HepG2 (cell line): ENCODE results near the gene ZFPL1. TPM values are rescaled to one million over a fixed set of nuclear protein-coding genes. Genes with fewer than 3 reads are reported as not detected.

Source experiments
- ARID4A ChIP-seq: sonication (generic); formaldehyde crosslinking; IDR thresholded peaks from 2 replicates; pipeline ENCODE4 v1.5.0; 2020; ENCODE audit warnings: mild to moderate bottlenecking, missing genetic modification reagents, borderline replicate concordance
- GATA4 ChIP-seq: sonication (generic); IDR thresholded peaks from 2 replicates; pipeline ENCODE4 v1.6.1; 2016; ENCODE audit warnings: antibody characterized with exemption, low read depth, borderline replicate concordance
- HBP1 ChIP-seq: IDR thresholded peaks from 2 replicates; pipeline ENCODE4 v1.6.1; 2016; ENCODE audit warnings: low read depth, control low read depth
- HOXD1 ChIP-seq: sonication (generic); formaldehyde crosslinking; IDR thresholded peaks from 2 replicates; pipeline ENCODE4 v1.5.0; 2020; ENCODE audit warnings: missing genetic modification reagents
- IRF2 ChIP-seq: IDR thresholded peaks from 2 replicates; pipeline ENCODE4 v1.6.1; 2018; ENCODE audit warnings: missing genetic modification reagents, missing compliant biosample characterization
- MXI1 ChIP-seq: IDR thresholded peaks from 3 replicates; pipeline ENCODE4 v1.6.1; 2012; ENCODE audit warnings: low read depth, low read length, inconsistent platforms, borderline replicate concordance
- PITX1 ChIP-seq: sonication (generic); formaldehyde crosslinking; IDR thresholded peaks from 2 replicates; pipeline ENCODE4 v1.5.1; 2020; ENCODE audit warnings: mild to moderate bottlenecking, missing genetic modification reagents
- RNF2 ChIP-seq: fragments of 450-650 bp; conservative IDR thresholded peaks from 2 replicates; pipeline ENCODE4 v1.6.1; 2016; ENCODE audit warnings: low read depth
- SMYD3 ChIP-seq: sonication (generic); formaldehyde crosslinking; IDR thresholded peaks from 2 replicates; pipeline ENCODE4 v1.8.1; 2023; ENCODE audit warnings: mild to moderate bottlenecking, missing genetic modification reagents
- SOX13 ChIP-seq, 3 experiments: fragments of 450-650 bp in 1 of 3; sonication (generic) in 1 of 3; formaldehyde crosslinking in 1 of 3; IDR thresholded peaks in 2 of 3; conservative IDR thresholded peaks in 1 of 3; 2 replicates each; pipeline versions ENCODE4 v1.5.0 to v1.6.1; 2016 to 2020; ENCODE audit warnings: antibody characterized with exemption in 1 of 3, mild to moderate bottlenecking in 1 of 3, missing compliant biosample characterization in 1 of 3, missing genetic modification reagents in 1 of 3, moderate library complexity in 1 of 3
- U2AF1 ChIP-seq: fragments of 200-400 bp; formaldehyde crosslinking; optimal IDR thresholded peaks from 2 replicates; pipeline ENCODE3; 2017; ENCODE audit warnings: mild to moderate bottlenecking, low read depth, low read length
- U2AF2 ChIP-seq: fragments of 200-400 bp; formaldehyde crosslinking; IDR thresholded peaks from 2 replicates; pipeline ENCODE4 v1.6.1; 2017; ENCODE audit warnings: low read depth, mild to moderate bottlenecking, low read length
- ZBTB1 ChIP-seq: sonication (generic); formaldehyde crosslinking; IDR thresholded peaks from 2 replicates; pipeline ENCODE4 v1.4.0; 2020; ENCODE audit warnings: missing genetic modification reagents, borderline replicate concordance
- ZNF350 ChIP-seq: sonication (generic); formaldehyde crosslinking; IDR thresholded peaks from 2 replicates; pipeline ENCODE4 v1.4.0; 2020; ENCODE audit warnings: mild to moderate bottlenecking, low read depth, missing genetic modification reagents, borderline replicate concordance
- ZNF460 ChIP-seq: sonication (generic); formaldehyde crosslinking; IDR thresholded peaks from 2 replicates; pipeline ENCODE4 v1.5.1; 2020; ENCODE audit warnings: missing genetic modification reagents, mild to moderate bottlenecking, borderline replicate concordance
- ZNF749 ChIP-seq: sonication (generic); formaldehyde crosslinking; IDR thresholded peaks from 2 replicates; pipeline ENCODE4 v1.8.0; 2022; ENCODE audit warnings: mild to moderate bottlenecking, missing genetic modification reagents, moderate library complexity, borderline replicate concordance
- polyA plus RNA-seq, 8 experiments: library from polyadenylated mRNA; depleted of rRNA in 3 of 8; stranded (reverse) in 7 of 8; unstranded in 1 of 8; fragments of >200 nt; fragmentation: Illumina TruSeq in 4 of 8; extraction: Trizol in 4 of 8; gene quantifications; 2 replicates each; pipeline versions ENCODE4 v1.2.1 to v1.2.3, GENCODE V29; 2011 to 2016; ENCODE audit warnings: low read depth in 4 of 8, missing spikeins in 1 of 8, mixed read lengths in 1 of 8; ENCODE audit not compliant: insufficient read depth in 1 of 8
- total RNA-seq, 5 experiments: library from RNA; depleted of rRNA; stranded (reverse); fragments of >200 nt; fragmentation: Illumina TruSeq; extraction: Trizol; gene quantifications; 2 replicates each; pipeline ENCODE4 v1.2.3, GENCODE V29; 2016; ENCODE audit warnings: low read depth in 1 of 5
- TF ChIP-seq, protein P1 (sequence below): sonication (generic); formaldehyde crosslinking; IDR thresholded peaks from 2 replicates; pipeline ENCODE4; 2020; ENCODE audit warnings: missing genetic modification reagents, mild to moderate bottlenecking, borderline replicate concordance
- TF ChIP-seq, protein P2 (sequence below): sonication (generic); formaldehyde crosslinking; IDR thresholded peaks from 2 replicates; pipeline ENCODE4 v1.4.0; 2020; ENCODE audit warnings: missing genetic modification reagents

ZFPL1 gene
- total and polyA plus RNA-seq, 2 of the 13 experiments (the other 11 are each of a cell fraction or from before 2014, with no cell fraction given) = 32.2 to 56.0 TPM

DNA sequence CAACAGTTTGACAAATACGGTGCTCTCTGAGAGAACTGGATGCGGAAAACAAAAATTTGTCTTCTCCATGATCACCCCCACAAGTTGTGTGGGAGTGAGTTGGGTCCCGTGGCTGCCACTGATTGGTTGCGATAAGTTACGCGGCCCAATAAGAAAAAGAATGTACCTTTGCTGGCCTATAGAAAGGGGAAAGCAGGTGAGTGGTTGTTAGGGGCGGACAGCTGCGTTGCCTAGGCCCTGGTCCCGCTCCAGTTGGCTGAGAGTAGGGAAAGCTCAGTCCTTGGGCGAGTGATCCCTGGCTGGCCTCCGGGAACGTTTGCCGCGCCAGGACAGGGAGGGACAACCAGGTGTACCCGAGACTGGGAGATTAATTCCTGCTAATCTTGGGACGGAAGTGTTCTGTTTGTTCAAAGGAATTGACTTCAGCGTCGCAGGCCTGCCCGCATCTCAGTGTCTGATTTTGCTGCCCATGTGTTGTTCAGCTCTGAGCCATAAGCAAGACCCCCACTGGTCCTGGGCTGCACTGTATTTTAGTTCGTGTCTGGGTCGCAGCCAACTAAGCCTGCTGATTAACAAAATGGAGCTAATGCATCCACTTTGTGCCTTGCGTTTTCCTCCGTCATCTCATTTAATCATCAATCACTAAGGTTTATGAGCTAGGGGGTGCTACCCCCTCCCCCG, 51.1 kb downstream of the ZFPL1 start (continued):
- TF ChIP-seq ARID4A (CRISPR knock-in tag) = no peak
- TF ChIP-seq SMYD3 (CRISPR knock-in tag) = 0 out of 2 replicates have a peak, but pooled peaks have one; percentile 41
- TF ChIP-seq ZNF460 (CRISPR knock-in tag) = no peak
- TF ChIP-seq ZNF350 (CRISPR knock-in tag) = 0 out of 2 replicates have a peak, but pooled peaks have one; percentile 4
- TF ChIP-seq ZBTB1 (CRISPR knock-in tag) = no peak
- TF ChIP-seq HOXD1 = no peak
- TF ChIP-seq SOX13 (IDR thresholded peaks at IDR 0.05) = no peak
- no peak for TF ChIP-seq SOX13 (CRISPR knock-in tag; conservative IDR thresholded peaks at IDR 0.05 in 1 of 2, IDR thresholded peaks at IDR 0.05 in 1 of 2)
- TF ChIP-seq ZNF749 (CRISPR knock-in tag) = no peak; the same call in 1 of the 2 replicates
- TF ChIP-seq MXI1 = peak; percentile 95; the same call in 2 of the 3 replicates
- peak; percentile 68; the same call in 1 of the 2 replicates for TF ChIP-seq U2AF2
- no peak for TF ChIP-seq PITX1 (CRISPR knock-in tag)
- TF ChIP-seq RNF2 = no peak
- TF ChIP-seq, protein P1, sequence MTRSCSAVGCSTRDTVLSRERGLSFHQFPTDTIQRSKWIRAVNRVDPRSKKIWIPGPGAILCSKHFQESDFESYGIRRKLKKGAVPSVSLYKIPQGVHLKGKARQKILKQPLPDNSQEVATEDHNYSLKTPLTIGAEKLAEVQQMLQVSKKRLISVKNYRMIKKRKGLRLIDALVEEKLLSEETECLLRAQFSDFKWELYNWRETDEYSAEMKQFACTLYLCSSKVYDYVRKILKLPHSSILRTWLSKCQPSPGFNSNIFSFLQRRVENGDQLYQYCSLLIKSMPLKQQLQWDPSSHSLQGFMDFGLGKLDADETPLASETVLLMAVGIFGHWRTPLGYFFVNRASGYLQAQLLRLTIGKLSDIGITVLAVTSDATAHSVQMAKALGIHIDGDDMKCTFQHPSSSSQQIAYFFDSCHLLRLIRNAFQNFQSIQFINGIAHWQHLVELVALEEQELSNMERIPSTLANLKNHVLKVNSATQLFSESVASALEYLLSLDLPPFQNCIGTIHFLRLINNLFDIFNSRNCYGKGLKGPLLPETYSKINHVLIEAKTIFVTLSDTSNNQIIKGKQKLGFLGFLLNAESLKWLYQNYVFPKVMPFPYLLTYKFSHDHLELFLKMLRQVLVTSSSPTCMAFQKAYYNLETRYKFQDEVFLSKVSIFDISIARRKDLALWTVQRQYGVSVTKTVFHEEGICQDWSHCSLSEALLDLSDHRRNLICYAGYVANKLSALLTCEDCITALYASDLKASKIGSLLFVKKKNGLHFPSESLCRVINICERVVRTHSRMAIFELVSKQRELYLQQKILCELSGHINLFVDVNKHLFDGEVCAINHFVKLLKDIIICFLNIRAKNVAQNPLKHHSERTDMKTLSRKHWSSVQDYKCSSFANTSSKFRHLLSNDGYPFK (CRISPR knock-in tag) = no peak; the same call in 1 of the 2 replicates
- no peak for TF ChIP-seq U2AF1
- TF ChIP-seq, protein P2, sequence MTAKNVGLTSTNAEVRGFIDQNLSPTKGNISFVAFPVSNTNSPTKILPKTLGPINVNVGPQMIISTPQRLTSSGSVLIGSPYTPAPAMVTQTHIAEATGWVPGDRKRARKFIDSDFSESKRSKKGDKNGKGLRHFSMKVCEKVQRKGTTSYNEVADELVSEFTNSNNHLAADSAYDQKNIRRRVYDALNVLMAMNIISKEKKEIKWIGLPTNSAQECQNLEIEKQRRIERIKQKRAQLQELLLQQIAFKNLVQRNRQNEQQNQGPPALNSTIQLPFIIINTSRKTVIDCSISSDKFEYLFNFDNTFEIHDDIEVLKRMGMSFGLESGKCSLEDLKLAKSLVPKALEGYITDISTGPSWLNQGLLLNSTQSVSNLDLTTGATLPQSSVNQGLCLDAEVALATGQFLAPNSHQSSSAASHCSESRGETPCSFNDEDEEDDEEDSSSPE (CRISPR knock-in tag) = no peak; the same call in 1 of the 2 replicates
- TF ChIP-seq GATA4 = peak; percentile 54
- TF ChIP-seq IRF2 = peak; percentile 13; the same call in 1 of the 2 replicates
- peak; percentile 37; the same call in 1 of the 2 replicates for TF ChIP-seq HBP1
